H1 (cell line): ENCODE results near the gene MESD. TPM values are rescaled to one million over a fixed set of nuclear protein-coding genes. Genes with fewer than 3 reads are reported as not detected.

Experiments used
- CTCF ChIA-PET: fragments of 300-600 bp; sonication (Branson Sonifier 250); formaldehyde crosslinking; loops from one replicate; lab custom pipeline; 2021; ENCODE audit not compliant: partially characterized antibody; lab: Charles Lee
- POLR2A ChIA-PET: fragments of 300-600 bp; sonication (Branson Sonifier 250); formaldehyde crosslinking; loops from one replicate; lab custom pipeline; 2021; ENCODE audit warnings: inconsistent platforms; ENCODE audit not compliant: partially characterized antibody; lab: Charles Lee
- DNase-seq, 2 experiments: peaks; one replicate each; pipeline versions ENCODE4 v3.0.0 to v3.0.0-alpha.2; 2010 to 2022; ENCODE audit warnings: low spot score in 2 of 2, low read depth in 1 of 2, mixed read lengths in 1 of 2
- FAIRE-seq: peaks from 2 replicates; lab custom pipeline; 2011; peaks lifted over from hg19 to GRCh38; lab: Jason Lieb, UNC
- H2AFZ ChIP-seq: 2 replicates; pipeline ENCODE4 v1.8.1; 2012; ENCODE audit warnings: low read length, inconsistent platforms
- H2AK5ac ChIP-seq: 2 replicates; pipeline ENCODE4 v1.6.1; 2013; ENCODE audit warnings: low read depth, low read length
- H2BK120ac ChIP-seq: replicated peaks from 2 replicates; pipeline ENCODE3; 2013; ENCODE audit warnings: low read depth, low read length, inconsistent platforms
- H2BK12ac ChIP-seq: 2 replicates; pipeline ENCODE4 v1.6.1; 2013; ENCODE audit warnings: low read depth, low read length
- H2BK15ac ChIP-seq: 2 replicates; pipeline ENCODE4 v1.6.1; 2013; ENCODE audit warnings: low read length
- H2BK20ac ChIP-seq: 2 replicates; pipeline ENCODE4 v1.6.1; 2013; ENCODE audit warnings: low read length
- H2BK5ac ChIP-seq: 2 replicates; pipeline ENCODE4 v1.6.1; 2013; ENCODE audit warnings: low read depth, low read length
- H3K14ac ChIP-seq: 2 replicates; pipeline ENCODE4 v1.6.1; 2013; ENCODE audit warnings: inconsistent platforms; ENCODE audit not compliant: insufficient read length
- H3K18ac ChIP-seq: 2 replicates; pipeline ENCODE4 v1.6.1; 2013; ENCODE audit warnings: low read length; ENCODE audit errors: extremely low read depth
- H3K23ac ChIP-seq: 2 replicates; pipeline ENCODE4 v1.6.1; 2013; ENCODE audit warnings: inconsistent platforms; ENCODE audit not compliant: insufficient read length
- H3K23me2 ChIP-seq: 2 replicates; pipeline ENCODE4 v1.6.1; 2013; ENCODE audit warnings: low read depth, low read length
- H3K27ac ChIP-seq: 2 replicates; pipeline ENCODE4 v1.6.1; 2011; ENCODE audit warnings: low read depth, low read length, inconsistent platforms
- H3K27me3 ChIP-seq, 4 experiments: replicated peaks in 1 of 4; 1 replicate in 1 of 4; 2 replicates in 3 of 4; pipeline versions ENCODE4 v1.6.1 to v1.8.1; 2011 to 2013; ENCODE audit warnings: low read length in 3 of 4, mild to moderate bottlenecking in 3 of 4, inconsistent platforms in 2 of 4, mixed read lengths in 2 of 4, moderate library complexity in 1 of 4; ENCODE audit not compliant: control insufficient read depth in 3 of 4, insufficient read depth in 3 of 4; ENCODE audit errors: extremely low read depth in 1 of 4
- H3K36me3 ChIP-seq, 4 experiments: 2 replicates each; pipeline versions ENCODE4 v1.6.1 to v1.8.1; 2011 to 2013; ENCODE audit warnings: mild to moderate bottlenecking in 4 of 4, low read length in 3 of 4, moderate library complexity in 2 of 4, control low read depth in 1 of 4, inconsistent platforms in 1 of 4; ENCODE audit not compliant: insufficient read depth in 4 of 4, control insufficient read depth in 2 of 4
- H3K4ac ChIP-seq: replicated peaks from 2 replicates; pipeline ENCODE3; 2013; ENCODE audit warnings: low read length, low read depth, mixed read lengths, inconsistent platforms; ENCODE audit not compliant: insufficient read length
- H3K4me1 ChIP-seq, 4 experiments: replicated peaks in 1 of 4; 1 replicate in 1 of 4; 2 replicates in 3 of 4; pipeline versions ENCODE4 v1.6.1 to v1.8.1; 2011 to 2013; ENCODE audit warnings: low read length in 3 of 4, inconsistent platforms in 2 of 4, mixed read lengths in 1 of 4; ENCODE audit not compliant: insufficient read depth in 4 of 4, control insufficient read depth in 3 of 4
- H3K4me2 ChIP-seq, 2 experiments: 2 replicates each; pipeline versions ENCODE4 v1.6.1 to v1.8.1; 2011 to 2013; ENCODE audit warnings: low read depth in 2 of 2, low read length in 2 of 2, control low read depth in 1 of 2, inconsistent platforms in 1 of 2, mild to moderate bottlenecking in 1 of 2; ENCODE audit not compliant: insufficient read depth in 1 of 2
- H3K4me3 ChIP-seq, 4 experiments: fragments of 200-600, 300-600 bp in 1 of 4; sonication (generic), shearing (Covaris generic), sonication (Bioruptor Twin) in 1 of 4; 2 replicates each; pipeline versions ENCODE4 v1.5.1 to v1.8.1; 2011 to 2016; ENCODE audit warnings: low read length in 4 of 4, low read depth in 3 of 4, control low read depth in 2 of 4, inconsistent platforms in 2 of 4, mild to moderate bottlenecking in 2 of 4, mixed read lengths in 1 of 4, moderate library complexity in 1 of 4; ENCODE audit not compliant: insufficient read depth in 2 of 4; ENCODE audit errors: extremely low read depth in 1 of 4
- H3K56ac ChIP-seq: replicated peaks from 2 replicates; pipeline ENCODE3; 2013; ENCODE audit warnings: low read depth, mild to moderate bottlenecking, mixed read lengths, low read length, inconsistent platforms; ENCODE audit not compliant: insufficient read length
- H3K79me1 ChIP-seq: 2 replicates; pipeline ENCODE4 v1.6.1; 2013; ENCODE audit warnings: low read depth, low read length, control low read depth
- H3K79me2 ChIP-seq, 2 experiments: 2 replicates each; pipeline versions ENCODE4 v1.6.1 to v1.8.1; 2012 to 2013; ENCODE audit warnings: low read length in 2 of 2, mild to moderate bottlenecking in 2 of 2, inconsistent platforms in 1 of 2; ENCODE audit not compliant: insufficient read depth in 2 of 2, control insufficient read depth in 1 of 2
- H3K9ac ChIP-seq, 4 experiments: replicated peaks in 1 of 4; 1 replicate in 1 of 4; 2 replicates in 3 of 4; pipeline versions ENCODE4 v1.6.1 to v1.8.1; 2011 to 2013; ENCODE audit warnings: low read depth in 3 of 4, low read length in 3 of 4, control low read depth in 2 of 4, mild to moderate bottlenecking in 2 of 4, moderate library complexity in 2 of 4, inconsistent platforms in 1 of 4; ENCODE audit errors: extremely low read depth in 1 of 4
- H3K9me3 ChIP-seq, 2 experiments: 2 replicates each; pipeline versions ENCODE4 v1.6.1 to v1.8.1; 2012 to 2013; ENCODE audit warnings: mild to moderate bottlenecking in 2 of 2, moderate library complexity in 2 of 2, control low read depth in 1 of 2, inconsistent platforms in 1 of 2, low read depth in 1 of 2, low read length in 1 of 2, mixed read lengths in 1 of 2; ENCODE audit not compliant: insufficient read depth in 2 of 2
- H4K20me1 ChIP-seq, 2 experiments: replicated peaks in 1 of 2; 2 replicates each; pipeline versions ENCODE3 to v1.8.1; 2011 to 2013; ENCODE audit warnings: inconsistent platforms in 2 of 2, low read length in 2 of 2, mild to moderate bottlenecking in 1 of 2; ENCODE audit not compliant: insufficient read depth in 2 of 2, control insufficient read depth in 1 of 2
- H4K5ac ChIP-seq: 2 replicates; pipeline ENCODE4 v1.6.1; 2013; ENCODE audit warnings: low read length, low read depth, mixed read lengths, inconsistent platforms; ENCODE audit not compliant: insufficient read length
- H4K8ac ChIP-seq: 2 replicates; pipeline ENCODE4 v1.8.0; 2013; ENCODE audit warnings: mild to moderate bottlenecking, moderate library complexity, low read length, inconsistent platforms; ENCODE audit not compliant: insufficient read depth; ENCODE audit errors: extremely low read depth
- H4K91ac ChIP-seq: replicated peaks from 2 replicates; pipeline ENCODE3; 2013; ENCODE audit warnings: low read length, mixed read lengths, inconsistent platforms; ENCODE audit not compliant: insufficient read length
- BACH1 ChIP-seq: IDR thresholded peaks from 2 replicates; pipeline ENCODE4 v1.6.1; 2012; ENCODE audit warnings: low read length, improper control_type of control experiment
- BRCA1 ChIP-seq: IDR thresholded peaks from 2 replicates; pipeline ENCODE4 v1.6.1; 2012; ENCODE audit warnings: low read depth, low read length, improper control_type of control experiment
- MAFK ChIP-seq: IDR thresholded peaks from 2 replicates; pipeline ENCODE4 v1.6.1; 2012; ENCODE audit warnings: low read depth, mild to moderate bottlenecking, improper control_type of control experiment, low read length
- PHF8 ChIP-seq: fragments of 200-600 bp; sonication (generic); conservative IDR thresholded peaks from 2 replicates; pipeline ENCODE4 v1.7.1; 2012; ENCODE audit warnings: low read depth, mild to moderate bottlenecking, inconsistent platforms, low read length, moderate library complexity
- POLR2A ChIP-seq, 2 experiments: IDR thresholded peaks; 1 replicate in 1 of 2; 2 replicates in 1 of 2; pipeline ENCODE4 v1.6.1; 2011; ENCODE audit warnings: low read depth in 2 of 2, low read length in 2 of 2, mild to moderate bottlenecking in 2 of 2; ENCODE audit errors: control extremely low read depth in 1 of 2
- SIN3A ChIP-seq, 2 experiments: IDR thresholded peaks in 1 of 2; conservative IDR thresholded peaks in 1 of 2; 2 replicates each; pipeline ENCODE4 v1.6.1; 2011 to 2012; ENCODE audit warnings: low read length in 2 of 2, improper control_type of control experiment in 1 of 2, low read depth in 1 of 2, mild to moderate bottlenecking in 1 of 2
- WGBS, 2 experiments: shearing (Covaris generic) in 1 of 2; methylation state at CpG; one replicate each; pipeline versions ENCODE4 v1.1.6 to v1.1.7; 2013 to 2015; ENCODE audit warnings: low lambda C conversion rate in 2 of 2, mixed read lengths in 2 of 2, inconsistent platforms in 1 of 2, low coverage in 1 of 2, missing lambda C conversion rate in 1 of 2; ENCODE audit not compliant: insufficient replicate concordance in 2 of 2, insufficient coverage in 1 of 2, insufficient read length in 1 of 2; ENCODE audit errors: extremely low coverage in 1 of 2, missing lambda C conversion rate in 1 of 2; 5-methylcytosine and 5-hydroxymethylcytosine counted together
- polyA plus RNA-seq, 7 experiments: library from polyadenylated mRNA; depleted of rRNA in 3 of 7; stranded (reverse) in 5 of 7; unstranded in 2 of 7; fragments of >200 nt in 5 of 7; fragments of 200-250 nt in 2 of 7; gene quantifications; 1 replicate in 5 of 7; 2 replicates in 1 of 7; 4 replicates in 1 of 7; pipeline versions ENCODE4 v1.2.1 to v1.2.3, GENCODE V29; 2011 to 2013; ENCODE audit warnings: missing spikeins in 2 of 7, mixed read lengths in 2 of 7
- total RNA-seq: library from RNA; stranded (reverse); fragmentation: NEBNext Ultra II Directional; extraction: Animal tissue kit (Norgen Biotek cat#: 25700); gene quantifications from 2 replicates; pipeline ENCODE4 v1.2.1, GENCODE V29; 2021

Gene MESD
- total and polyA plus RNA-seq, 2 of the 8 experiments (the other 6 are each of a cell fraction or from before 2014, with no cell fraction given): 11.0 to 28.3 TPM

GRCh38 chr15:81029414-81030300 is 40.0 kb upstream of the MESD start:
- Histone ChIP-seq H3K23ac (no peak overlapping the region), H3K14ac (no peak overlapping the region), H3K36me3 (no peaks in the 10 kb centered on the region), H3K23me2 (no peaks in the 10 kb centered on the region), H2AFZ (no peak overlapping the region), H3K4me3 (no peak overlapping the region), H3K4ac (no peak overlapping the region), H3K4me1 (0 out of 7 replicates have a peak, but pooled peaks cover 0 to 3% (median 0%) of the 10 kb centered on the region in 4 experiments), H2BK5ac (no peak overlapping the region), H3K9ac (no peak overlapping the region)
- POLR2A ChIA-PET: interaction anchor here (0.8 to 1.2 kb wide), 2 partner anchors 24 to 27 kb away, joined by 3 read pairs; no protein-coding TSS in a partner anchor
- no peak for FAIRE-seq
- no peak for TF ChIP-seq SIN3A (conservative IDR thresholded peaks at IDR 0.05 in 1 of 2, IDR thresholded peaks at IDR 0.05 in 1 of 2; ENCODE audit: low read depth in 1 of 2, low read length in 2 of 2)
- no peak for TF ChIP-seq PHF8
- peak; percentile 90 for TF ChIP-seq BACH1
- TF ChIP-seq MAFK: peak; percentile 94
- no peak for TF ChIP-seq POLR2A (IDR thresholded peaks at IDR 0.05; ENCODE audit: control extremely low read depth in 1 of 2, low read depth in 2 of 2, low read length in 2 of 2)
- no peak for TF ChIP-seq BRCA1
- TF ChIP-seq, all 59 proteins: peak for 2
- no peak for DNase-seq
- no peak overlapping the region for H2BK20ac ChIP-seq
- no peaks in the 10 kb centered on the region for H3K79me1 ChIP-seq
- H3K9me3 ChIP-seq: peaks cover 6 to 7% of the 10 kb centered on the region in 2 experiments
- no peak overlapping the region for H2BK120ac ChIP-seq
- no peak overlapping the region for H4K91ac ChIP-seq
- H3K79me2 ChIP-seq: no peaks in the 10 kb centered on the region
- no peak overlapping the region for H3K4me2 ChIP-seq
- H2BK15ac ChIP-seq: no peak overlapping the region
- no peak overlapping the region for H3K56ac ChIP-seq
- 87% methylated on average over 3 of the region's 3 CpGs; no CpG with 5 or more reads in 1 of the 2 experiments for WGBS, 2 experiments
- H3K27ac ChIP-seq: no peak overlapping the region
- no peak overlapping the region for H4K8ac ChIP-seq
- no peak overlapping the region for H3K18ac ChIP-seq
- H2BK12ac ChIP-seq: no peak overlapping the region
- H4K20me1 ChIP-seq: no peaks in the 10 kb centered on the region
- H4K5ac ChIP-seq: no peak overlapping the region
- no peaks in the 10 kb centered on the region for H3K27me3 ChIP-seq
- H2AK5ac ChIP-seq: no peak overlapping the region; the same call in 1 of the 2 replicates
- CTCF ChIA-PET: interaction anchor here (0.9 to 1.1 kb wide), 2 partner anchors 9 to 79 kb away, joined by 3 to 4 read pairs; no protein-coding TSS in a partner anchor
